Right kidney (tissue), 9 donors: Measurements from ENCODE around the gene IGFN1.
"Not testable (repeated sequence)": the region's sequence is repeated elsewhere in the genome, so short reads cannot be mapped to it uniquely, and the experiment has no call there.

ENCODE experiments used
- DNase-seq: peaks from one replicate; pipeline ENCODE4 v3.0.0-alpha.2; 2016
- long read RNA-seq, 8 donors: transcript quantifications; one replicate each; lab custom pipeline, GENCODE V29; 2026

The IGFN1 gene
- long read RNA-seq, donor 1, result 0 reads
- long read RNA-seq, donor 2, result 0 reads
- long read RNA-seq, donor 3, result 0 reads
- long read RNA-seq, donor 4, result 0 reads
- long read RNA-seq, donor 5, result 0 reads
- long read RNA-seq, donor 6, result 0 reads
- long read RNA-seq, donor 7, result 0 reads
- long read RNA-seq, donor 8, result 0 reads

- no peak for DNase-seq
These were observed at the start of gene IGFN1 for GRCh38 chr1:201190624-201191051. Gene IGFN1 (plus strand): TSS chr1:201190824. CDS start chr1:201193294, 2,470 bp downstream.

GRCh38 chr1:201140941-201141260 is 49.7 kb upstream of the IGFN1 start:
- DNase-seq, result no peak

- no peak for DNase-seq
These were observed 49.2 kb upstream of the IGFN1 start for GRCh38 chr1:201141418-201141817.

GRCh38 chr1:201142011-201142848 is 48.4 kb upstream of the IGFN1 start:
- DNase-seq, result no peak

GRCh38 chr1:201142849-201143725 is 47.5 kb upstream of the IGFN1 start:
- no peak for DNase-seq

GRCh38 chr1:201143726-201144635 is 46.6 kb upstream of the IGFN1 start:
- no peak for DNase-seq

- no peak for DNase-seq
These were observed 45.9 kb upstream of the IGFN1 start for GRCh38 chr1:201144701-201145100.

GRCh38 chr1:201145132-201145531 is 45.5 kb upstream of the IGFN1 start:
- no peak for DNase-seq

- DNase-seq, result no peak
These were observed 44.8 kb upstream of the IGFN1 start for GRCh38 chr1:201145816-201146215.

GRCh38 chr1:201146626-201147390 is 43.8 kb upstream of the IGFN1 start:
- no peak for DNase-seq

- no peak for DNase-seq
These were observed 43.1 kb upstream of the IGFN1 start for GRCh38 chr1:201147396-201148015.

GRCh38 chr1:201149400-201149799 is 41.2 kb upstream of the IGFN1 start:
- DNase-seq, result no peak

GRCh38 chr1:201153474-201154388 is 36.9 kb upstream of the IGFN1 start:
- DNase-seq, result peak; percentile 86

- DNase-seq, result peak; percentile 89
These were observed 36.0 kb upstream of the IGFN1 start, which contains the start of gene TMEM9 for GRCh38 chr1:201154389-201155165. Gene TMEM9 (minus strand): TSS chr1:201154474. CDS start chr1:201153923, 551 bp downstream.

GRCh38 chr1:201155354-201155753 is 35.3 kb upstream of the IGFN1 start:
- no peak for DNase-seq

GRCh38 chr1:201156346-201156745 is 34.3 kb upstream of the IGFN1 start:
- DNase-seq, result no peak

- no peak for DNase-seq
These were observed 33.8 kb upstream of the IGFN1 start for GRCh38 chr1:201156819-201157218.

GRCh38 chr1:201157949-201158348 is 32.7 kb upstream of the IGFN1 start:
- DNase-seq, result no peak

GRCh38 chr1:201163036-201163435 is 27.6 kb upstream of the IGFN1 start:
- not testable (repeated sequence) for DNase-seq
